H1 (cell line): Measurements from ENCODE around the gene SGPP2. TPM values are rescaled to one million over a fixed set of nuclear protein-coding genes. Genes with fewer than 3 reads are reported as not detected.

Experiments
- CTCF ChIA-PET: fragments of 300-600 bp; sonication (Branson Sonifier 250); formaldehyde crosslinking; loops from one replicate; lab custom pipeline; 2021; ENCODE audit not compliant: partially characterized antibody; lab: Charles Lee
- POLR2A ChIA-PET: fragments of 300-600 bp; sonication (Branson Sonifier 250); formaldehyde crosslinking; loops from one replicate; lab custom pipeline; 2021; ENCODE audit warnings: inconsistent platforms; ENCODE audit not compliant: partially characterized antibody; lab: Charles Lee
- DNase-seq, 2 experiments: peaks; one replicate each; pipeline versions ENCODE4 v3.0.0 to v3.0.0-alpha.2; 2010 to 2022; ENCODE audit warnings: low spot score in 2 of 2, low read depth in 1 of 2, mixed read lengths in 1 of 2
- FAIRE-seq: peaks from 2 replicates; lab custom pipeline; 2011; peaks lifted over from hg19 to GRCh38; lab: Jason Lieb, UNC
- H2AFZ ChIP-seq: 2 replicates; pipeline ENCODE4 v1.8.1; 2012; ENCODE audit warnings: low read length, inconsistent platforms
- H2AK5ac ChIP-seq: 2 replicates; pipeline ENCODE4 v1.6.1; 2013; ENCODE audit warnings: low read depth, low read length
- H2BK120ac ChIP-seq: replicated peaks from 2 replicates; pipeline ENCODE3; 2013; ENCODE audit warnings: low read depth, low read length, inconsistent platforms
- H2BK12ac ChIP-seq: 2 replicates; pipeline ENCODE4 v1.6.1; 2013; ENCODE audit warnings: low read depth, low read length
- H2BK15ac ChIP-seq: 2 replicates; pipeline ENCODE4 v1.6.1; 2013; ENCODE audit warnings: low read length
- H2BK20ac ChIP-seq: 2 replicates; pipeline ENCODE4 v1.6.1; 2013; ENCODE audit warnings: low read length
- H2BK5ac ChIP-seq: 2 replicates; pipeline ENCODE4 v1.6.1; 2013; ENCODE audit warnings: low read depth, low read length
- H3K14ac ChIP-seq: 2 replicates; pipeline ENCODE4 v1.6.1; 2013; ENCODE audit warnings: inconsistent platforms; ENCODE audit not compliant: insufficient read length
- H3K18ac ChIP-seq: 2 replicates; pipeline ENCODE4 v1.6.1; 2013; ENCODE audit warnings: low read length; ENCODE audit errors: extremely low read depth
- H3K23ac ChIP-seq: 2 replicates; pipeline ENCODE4 v1.6.1; 2013; ENCODE audit warnings: inconsistent platforms; ENCODE audit not compliant: insufficient read length
- H3K23me2 ChIP-seq: 2 replicates; pipeline ENCODE4 v1.6.1; 2013; ENCODE audit warnings: low read depth, low read length
- H3K27ac ChIP-seq: 2 replicates; pipeline ENCODE4 v1.6.1; 2011; ENCODE audit warnings: low read depth, low read length, inconsistent platforms
- H3K27me3 ChIP-seq, 4 experiments: replicated peaks in 1 of 4; 1 replicate in 1 of 4; 2 replicates in 3 of 4; pipeline versions ENCODE4 v1.6.1 to v1.8.1; 2011 to 2013; ENCODE audit warnings: low read length in 3 of 4, mild to moderate bottlenecking in 3 of 4, inconsistent platforms in 2 of 4, mixed read lengths in 2 of 4, moderate library complexity in 1 of 4; ENCODE audit not compliant: control insufficient read depth in 3 of 4, insufficient read depth in 3 of 4; ENCODE audit errors: extremely low read depth in 1 of 4
- H3K36me3 ChIP-seq, 4 experiments: 2 replicates each; pipeline versions ENCODE4 v1.6.1 to v1.8.1; 2011 to 2013; ENCODE audit warnings: mild to moderate bottlenecking in 4 of 4, low read length in 3 of 4, moderate library complexity in 2 of 4, control low read depth in 1 of 4, inconsistent platforms in 1 of 4; ENCODE audit not compliant: insufficient read depth in 4 of 4, control insufficient read depth in 2 of 4
- H3K4ac ChIP-seq: replicated peaks from 2 replicates; pipeline ENCODE3; 2013; ENCODE audit warnings: low read length, low read depth, mixed read lengths, inconsistent platforms; ENCODE audit not compliant: insufficient read length
- H3K4me1 ChIP-seq, 4 experiments: replicated peaks in 1 of 4; 1 replicate in 1 of 4; 2 replicates in 3 of 4; pipeline versions ENCODE4 v1.6.1 to v1.8.1; 2011 to 2013; ENCODE audit warnings: low read length in 3 of 4, inconsistent platforms in 2 of 4, mixed read lengths in 1 of 4; ENCODE audit not compliant: insufficient read depth in 4 of 4, control insufficient read depth in 3 of 4
- H3K4me2 ChIP-seq, 2 experiments: 2 replicates each; pipeline versions ENCODE4 v1.6.1 to v1.8.1; 2011 to 2013; ENCODE audit warnings: low read depth in 2 of 2, low read length in 2 of 2, control low read depth in 1 of 2, inconsistent platforms in 1 of 2, mild to moderate bottlenecking in 1 of 2; ENCODE audit not compliant: insufficient read depth in 1 of 2
- H3K4me3 ChIP-seq, 4 experiments: fragments of 200-600, 300-600 bp in 1 of 4; sonication (generic), shearing (Covaris generic), sonication (Bioruptor Twin) in 1 of 4; 2 replicates each; pipeline versions ENCODE4 v1.5.1 to v1.8.1; 2011 to 2016; ENCODE audit warnings: low read length in 4 of 4, low read depth in 3 of 4, control low read depth in 2 of 4, inconsistent platforms in 2 of 4, mild to moderate bottlenecking in 2 of 4, mixed read lengths in 1 of 4, moderate library complexity in 1 of 4; ENCODE audit not compliant: insufficient read depth in 2 of 4; ENCODE audit errors: extremely low read depth in 1 of 4
- H3K56ac ChIP-seq: replicated peaks from 2 replicates; pipeline ENCODE3; 2013; ENCODE audit warnings: low read depth, mild to moderate bottlenecking, mixed read lengths, low read length, inconsistent platforms; ENCODE audit not compliant: insufficient read length
- H3K79me1 ChIP-seq: 2 replicates; pipeline ENCODE4 v1.6.1; 2013; ENCODE audit warnings: low read depth, low read length, control low read depth
- H3K79me2 ChIP-seq, 2 experiments: 2 replicates each; pipeline versions ENCODE4 v1.6.1 to v1.8.1; 2012 to 2013; ENCODE audit warnings: low read length in 2 of 2, mild to moderate bottlenecking in 2 of 2, inconsistent platforms in 1 of 2; ENCODE audit not compliant: insufficient read depth in 2 of 2, control insufficient read depth in 1 of 2
- H3K9ac ChIP-seq, 4 experiments: replicated peaks in 1 of 4; 1 replicate in 1 of 4; 2 replicates in 3 of 4; pipeline versions ENCODE4 v1.6.1 to v1.8.1; 2011 to 2013; ENCODE audit warnings: low read depth in 3 of 4, low read length in 3 of 4, control low read depth in 2 of 4, mild to moderate bottlenecking in 2 of 4, moderate library complexity in 2 of 4, inconsistent platforms in 1 of 4; ENCODE audit errors: extremely low read depth in 1 of 4
- H3K9me3 ChIP-seq, 2 experiments: 2 replicates each; pipeline versions ENCODE4 v1.6.1 to v1.8.1; 2012 to 2013; ENCODE audit warnings: mild to moderate bottlenecking in 2 of 2, moderate library complexity in 2 of 2, control low read depth in 1 of 2, inconsistent platforms in 1 of 2, low read depth in 1 of 2, low read length in 1 of 2, mixed read lengths in 1 of 2; ENCODE audit not compliant: insufficient read depth in 2 of 2
- H4K20me1 ChIP-seq, 2 experiments: replicated peaks in 1 of 2; 2 replicates each; pipeline versions ENCODE3 to v1.8.1; 2011 to 2013; ENCODE audit warnings: inconsistent platforms in 2 of 2, low read length in 2 of 2, mild to moderate bottlenecking in 1 of 2; ENCODE audit not compliant: insufficient read depth in 2 of 2, control insufficient read depth in 1 of 2
- H4K5ac ChIP-seq: 2 replicates; pipeline ENCODE4 v1.6.1; 2013; ENCODE audit warnings: low read length, low read depth, mixed read lengths, inconsistent platforms; ENCODE audit not compliant: insufficient read length
- H4K8ac ChIP-seq: 2 replicates; pipeline ENCODE4 v1.8.0; 2013; ENCODE audit warnings: mild to moderate bottlenecking, moderate library complexity, low read length, inconsistent platforms; ENCODE audit not compliant: insufficient read depth; ENCODE audit errors: extremely low read depth
- H4K91ac ChIP-seq: replicated peaks from 2 replicates; pipeline ENCODE3; 2013; ENCODE audit warnings: low read length, mixed read lengths, inconsistent platforms; ENCODE audit not compliant: insufficient read length
- BACH1 ChIP-seq: IDR thresholded peaks from 2 replicates; pipeline ENCODE4 v1.6.1; 2012; ENCODE audit warnings: low read length, improper control_type of control experiment
- EP300 ChIP-seq, 2 experiments: IDR thresholded peaks; 1 replicate in 1 of 2; 2 replicates in 1 of 2; pipeline ENCODE4 v1.6.1; 2011 to 2012; ENCODE audit warnings: low read depth in 2 of 2, low read length in 2 of 2, mild to moderate bottlenecking in 2 of 2, borderline replicate concordance in 1 of 2, inconsistent platforms in 1 of 2, moderate library complexity in 1 of 2
- EZH2 ChIP-seq: fragments of 200-600 bp; sonication (generic); IDR thresholded peaks from 2 replicates; pipeline ENCODE4 v1.7.1; 2012; ENCODE audit warnings: low read depth, mild to moderate bottlenecking, moderate library complexity, low read length, inconsistent platforms; ENCODE audit not compliant: severe bottlenecking
- GTF2F1 ChIP-seq: IDR thresholded peaks from 2 replicates; pipeline ENCODE4 v1.6.1; 2012; ENCODE audit warnings: low read depth, low read length, improper control_type of control experiment, borderline replicate concordance
- HDAC2 ChIP-seq, 2 experiments: fragments of 300-600 bp in 1 of 2; sonication (generic) in 1 of 2; IDR thresholded peaks; 2 replicates each; pipeline ENCODE4 v1.6.1; 2011 to 2012; ENCODE audit warnings: low read depth in 2 of 2, low read length in 2 of 2, mild to moderate bottlenecking in 2 of 2, moderate library complexity in 2 of 2, borderline replicate concordance in 1 of 2, inconsistent platforms in 1 of 2
- JUN ChIP-seq: IDR thresholded peaks from 2 replicates; pipeline ENCODE4 v1.6.1; 2011; ENCODE audit warnings: low read depth, mild to moderate bottlenecking, improper control_type of control experiment, low read length
- KDM4A ChIP-seq: IDR thresholded peaks from one replicate; pipeline ENCODE4 v1.7.1; 2012; ENCODE audit warnings: low read depth, mild to moderate bottlenecking, moderate library complexity, low read length, inconsistent platforms; ENCODE audit not compliant: severe bottlenecking
- POLR2A ChIP-seq, 2 experiments: IDR thresholded peaks; 1 replicate in 1 of 2; 2 replicates in 1 of 2; pipeline ENCODE4 v1.6.1; 2011; ENCODE audit warnings: low read depth in 2 of 2, low read length in 2 of 2, mild to moderate bottlenecking in 2 of 2; ENCODE audit errors: control extremely low read depth in 1 of 2
- POU5F1 ChIP-seq: IDR thresholded peaks from 2 replicates; pipeline ENCODE4 v1.6.1; 2011; ENCODE audit warnings: low read depth, mild to moderate bottlenecking, low read length, moderate library complexity
- RFX5 ChIP-seq: IDR thresholded peaks from 2 replicates; pipeline ENCODE4 v1.6.1; 2011; ENCODE audit warnings: low read depth, low read length, improper control_type of control experiment, borderline replicate concordance
- SIX5 ChIP-seq: IDR thresholded peaks from 2 replicates; pipeline ENCODE4 v1.6.1; 2011; ENCODE audit warnings: mild to moderate bottlenecking, low read depth, low read length
- SP4 ChIP-seq: IDR thresholded peaks from 2 replicates; pipeline ENCODE4 v1.6.1; 2012; ENCODE audit warnings: low read length, inconsistent platforms
- SRF ChIP-seq: IDR thresholded peaks from 2 replicates; pipeline ENCODE4 v1.6.1; 2011; ENCODE audit warnings: mild to moderate bottlenecking, low read depth, low read length, moderate library complexity
- WGBS, 2 experiments: shearing (Covaris generic) in 1 of 2; methylation state at CpG; one replicate each; pipeline versions ENCODE4 v1.1.6 to v1.1.7; 2013 to 2015; ENCODE audit warnings: low lambda C conversion rate in 2 of 2, mixed read lengths in 2 of 2, inconsistent platforms in 1 of 2, low coverage in 1 of 2, missing lambda C conversion rate in 1 of 2; ENCODE audit not compliant: insufficient replicate concordance in 2 of 2, insufficient coverage in 1 of 2, insufficient read length in 1 of 2; ENCODE audit errors: extremely low coverage in 1 of 2, missing lambda C conversion rate in 1 of 2; 5-methylcytosine and 5-hydroxymethylcytosine counted together
- polyA plus RNA-seq, 7 experiments: library from polyadenylated mRNA; depleted of rRNA in 3 of 7; stranded (reverse) in 5 of 7; unstranded in 2 of 7; fragments of >200 nt in 5 of 7; fragments of 200-250 nt in 2 of 7; gene quantifications; 1 replicate in 5 of 7; 2 replicates in 1 of 7; 4 replicates in 1 of 7; pipeline versions ENCODE4 v1.2.1 to v1.2.3, GENCODE V29; 2011 to 2013; ENCODE audit warnings: missing spikeins in 2 of 7, mixed read lengths in 2 of 7
- total RNA-seq: library from RNA; stranded (reverse); fragmentation: NEBNext Ultra II Directional; extraction: Animal tissue kit (Norgen Biotek cat#: 25700); gene quantifications from 2 replicates; pipeline ENCODE4 v1.2.1, GENCODE V29; 2021
- TF ChIP-seq, protein P1 (sequence below): IDR thresholded peaks from 2 replicates; pipeline ENCODE4 v1.6.1; 2012; ENCODE audit warnings: inconsistent platforms

Gene SGPP2
- total and polyA plus RNA-seq, 2 of the 8 experiments (the other 6 are each of a cell fraction or from before 2014, with no cell fraction given): 0.29 TPM; not detected in 1

DNA sequence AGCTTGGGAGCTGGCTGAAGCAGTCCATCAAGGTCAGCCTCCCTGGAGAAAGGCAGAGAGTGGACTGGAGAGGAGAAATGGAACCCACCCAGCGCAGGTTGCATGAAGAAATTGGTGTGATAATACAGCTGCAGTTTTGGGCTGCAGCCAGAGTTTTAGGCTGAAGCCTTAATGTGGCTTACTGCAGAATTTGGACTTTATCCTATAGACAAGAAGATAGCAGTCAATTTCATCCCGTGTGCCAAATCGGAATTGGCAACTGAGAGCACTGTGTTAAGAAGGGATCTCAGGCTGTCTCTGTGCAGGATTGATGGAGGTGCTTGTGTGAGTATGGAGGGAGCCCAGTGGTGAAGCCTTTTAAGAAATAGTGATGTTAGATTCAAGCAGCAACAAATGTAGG lies 7.5 kb downstream of the SGPP2 start:
- Histone ChIP-seq H3K18ac (no peak overlapping the region), H4K91ac (no peak overlapping the region), H3K4me3 (no peak overlapping the region), H3K23ac (no peak overlapping the region), H3K4me2 (no peak overlapping the region), H2BK12ac (no peak overlapping the region), H3K27me3 (peaks cover 10 to 50% (median 46%) of the 10 kb centered on the region in 4 experiments), H3K9ac (no peak overlapping the region), H3K23me2 (no peaks in the 10 kb centered on the region), H2AFZ (no peak overlapping the region), H3K79me1 (no peaks in the 10 kb centered on the region), H3K14ac (no peak overlapping the region), H4K20me1 (no peaks in the 10 kb centered on the region), H3K4ac (no peak overlapping the region), H2BK5ac (no peak overlapping the region), H2BK15ac (no peak overlapping the region), H3K56ac (no peak overlapping the region), H2BK120ac (no peak overlapping the region), H2BK20ac (no peak overlapping the region), H3K27ac (no peak overlapping the region), H4K5ac (no peak overlapping the region), H3K9me3 (no peaks in the 10 kb centered on the region), H3K4me1 (no peaks in the 10 kb centered on the region), H3K36me3 (no peaks in the 10 kb centered on the region), H3K79me2 (no peaks in the 10 kb centered on the region), H4K8ac (no peak overlapping the region), H2AK5ac (no peak overlapping the region)
- CTCF ChIA-PET: interaction anchor here (1.4 kb wide), 1 partner anchor 130 kb away, joined by 3 read pairs; no protein-coding TSS in a partner anchor
- 77% methylated on average over 3 of the region's 3 CpGs; no CpG with 5 or more reads in 1 of the 2 experiments for WGBS, 2 experiments
- POLR2A ChIA-PET: no interaction called here
- FAIRE-seq: no peak
- TF ChIP-seq POLR2A (IDR thresholded peaks at IDR 0.05; ENCODE audit: control extremely low read depth in 1 of 2, low read depth in 2 of 2, low read length in 2 of 2): no peak
- TF ChIP-seq SRF: no peak
- TF ChIP-seq RFX5: no peak
- no peak for TF ChIP-seq HDAC2 (IDR thresholded peaks at IDR 0.05; ENCODE audit: borderline replicate concordance in 1 of 2, low read depth in 2 of 2, low read length in 2 of 2)
- no peak for TF ChIP-seq BACH1
- no peak for TF ChIP-seq GTF2F1
- no peak for TF ChIP-seq EP300 (IDR thresholded peaks at IDR 0.05; ENCODE audit: borderline replicate concordance in 1 of 2, low read depth in 2 of 2, low read length in 2 of 2)
- no peak for TF ChIP-seq KDM4A
- no peak for TF ChIP-seq EZH2
- TF ChIP-seq, protein P1, sequence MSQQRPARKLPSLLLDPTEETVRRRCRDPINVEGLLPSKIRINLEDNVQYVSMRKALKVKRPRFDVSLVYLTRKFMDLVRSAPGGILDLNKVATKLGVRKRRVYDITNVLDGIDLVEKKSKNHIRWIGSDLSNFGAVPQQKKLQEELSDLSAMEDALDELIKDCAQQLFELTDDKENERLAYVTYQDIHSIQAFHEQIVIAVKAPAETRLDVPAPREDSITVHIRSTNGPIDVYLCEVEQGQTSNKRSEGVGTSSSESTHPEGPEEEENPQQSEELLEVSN: no peak
- no peak for TF ChIP-seq SP4
- TF ChIP-seq JUN: no peak
- no peak for TF ChIP-seq POU5F1
- TF ChIP-seq SIX5: no peak
- DNase-seq: no peak
